ENCODE measurements around the gene PANK2.
A peak's percentile ranks its signal among the peaks of the same experiment; 100 is the strongest.
"Not testable (repeated sequence)": the region's sequence is repeated elsewhere in the genome, so short reads cannot be mapped to it uniquely, and the experiment has no call there.

Gene PANK2

DNA sequence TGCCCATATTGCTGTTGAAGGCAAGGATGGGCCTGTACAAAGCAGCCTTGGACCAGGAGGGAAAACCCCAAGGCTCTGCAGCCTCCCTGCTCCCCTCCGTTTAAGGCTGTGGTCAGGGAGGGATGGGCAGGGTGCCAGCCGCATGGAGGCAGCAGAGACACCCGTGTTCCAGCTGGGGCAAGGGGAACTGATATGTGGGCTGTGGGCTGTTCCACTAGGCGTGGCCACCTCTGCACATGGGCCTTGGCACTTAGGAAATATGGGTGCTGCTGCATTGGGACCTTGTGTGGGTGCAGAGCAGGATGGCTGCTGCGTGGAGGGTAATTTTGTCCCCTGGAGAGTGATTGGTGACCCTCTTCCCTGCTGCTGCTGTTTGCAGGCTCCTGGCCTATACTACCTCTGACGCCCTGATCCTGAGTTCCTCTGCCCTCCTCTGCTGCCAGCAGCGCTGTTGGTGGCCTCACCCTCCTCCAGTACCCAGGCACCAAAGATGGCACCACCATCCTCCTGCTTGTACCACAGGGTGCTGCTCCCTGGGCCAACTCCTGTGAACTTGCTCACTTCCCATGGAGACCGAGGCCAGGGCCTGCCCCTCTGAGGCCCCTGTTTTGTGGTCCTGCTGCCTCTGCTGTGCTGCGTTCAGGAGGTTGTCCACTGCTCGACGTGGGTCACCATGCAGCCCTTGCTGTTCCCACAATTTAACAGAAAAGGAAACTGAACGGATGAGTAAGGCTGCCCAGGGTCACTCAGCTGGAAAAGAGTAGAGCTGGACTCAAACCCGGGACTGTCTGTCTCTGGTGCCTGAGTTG, 35.3 kb downstream of the PANK2 start:
- intact Hi-C loops (cut with DNase I) = no loop called here
- peak in 4 of 10 donors; percentile 46 to 88 (median 53) for DNase-seq

DNA sequence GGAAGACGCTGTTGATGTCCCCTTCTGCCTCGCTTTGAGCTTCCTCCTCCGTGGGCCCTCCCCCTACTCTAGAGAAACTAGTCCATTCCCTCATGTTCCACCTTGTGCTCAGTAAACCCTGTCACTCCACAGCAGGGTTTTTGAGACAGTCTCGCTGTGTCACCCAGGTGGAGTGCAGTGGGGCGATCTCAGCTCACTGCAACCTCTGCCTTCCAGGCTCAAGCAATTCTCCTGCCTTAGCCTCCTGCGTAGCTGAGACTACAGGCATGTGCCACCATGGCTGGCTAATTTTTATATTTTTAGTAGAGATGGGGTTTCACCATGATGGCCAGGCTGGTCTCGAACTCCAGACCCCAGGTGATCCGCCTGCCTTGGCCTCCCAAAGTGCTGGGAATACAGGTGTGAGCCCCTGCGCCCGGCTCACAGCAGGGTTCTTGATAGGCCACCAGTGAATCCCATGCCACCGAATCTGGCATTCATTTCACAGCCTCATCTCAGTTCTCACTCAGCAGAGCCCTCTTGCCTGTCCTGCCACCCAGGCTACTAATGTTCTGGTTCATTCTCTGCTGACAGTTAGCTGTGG, 36.0 kb downstream of the PANK2 start:
- DNase-seq = no peak
- intact Hi-C loops (cut with DNase I) = no loop called here

DNA sequence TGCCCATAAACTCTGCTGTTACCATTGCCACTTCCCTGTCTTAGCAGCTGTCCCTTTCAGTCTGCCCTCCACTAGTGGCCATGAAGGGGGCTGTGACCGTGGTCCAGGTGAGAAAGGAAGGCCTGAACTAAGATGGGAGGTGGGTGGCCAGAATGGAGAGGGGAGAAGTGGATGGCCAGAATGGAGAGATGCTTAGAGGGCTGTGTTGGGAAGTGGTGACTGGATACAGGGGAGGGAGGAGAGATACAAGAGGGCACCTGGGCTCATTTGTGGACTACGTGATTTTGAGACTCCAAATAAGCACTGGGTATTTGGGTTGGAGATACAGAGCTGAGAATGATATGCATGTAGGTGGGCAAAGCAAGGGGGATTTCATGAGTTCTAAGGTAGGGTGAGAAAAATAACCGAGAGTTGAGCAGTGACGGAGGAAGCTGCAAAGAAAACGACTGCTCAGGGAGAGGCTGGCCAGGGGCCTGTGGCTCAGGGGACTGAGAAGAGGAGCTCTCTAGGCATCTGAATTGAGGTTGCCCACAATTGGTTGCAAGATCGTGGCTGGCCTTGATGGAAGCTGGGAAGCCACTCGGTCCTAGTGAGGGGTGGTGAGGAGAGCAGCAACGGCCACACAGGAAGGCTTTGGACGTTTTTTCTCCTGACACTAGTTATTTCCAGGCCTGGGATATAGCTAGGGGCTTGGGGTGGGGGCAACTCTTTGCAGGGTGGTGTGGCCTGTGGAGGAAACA, 36.9 kb downstream of the PANK2 start:
- DNase-seq = no peak
- intact Hi-C loops (cut with DNase I) = no loop called here

DNA sequence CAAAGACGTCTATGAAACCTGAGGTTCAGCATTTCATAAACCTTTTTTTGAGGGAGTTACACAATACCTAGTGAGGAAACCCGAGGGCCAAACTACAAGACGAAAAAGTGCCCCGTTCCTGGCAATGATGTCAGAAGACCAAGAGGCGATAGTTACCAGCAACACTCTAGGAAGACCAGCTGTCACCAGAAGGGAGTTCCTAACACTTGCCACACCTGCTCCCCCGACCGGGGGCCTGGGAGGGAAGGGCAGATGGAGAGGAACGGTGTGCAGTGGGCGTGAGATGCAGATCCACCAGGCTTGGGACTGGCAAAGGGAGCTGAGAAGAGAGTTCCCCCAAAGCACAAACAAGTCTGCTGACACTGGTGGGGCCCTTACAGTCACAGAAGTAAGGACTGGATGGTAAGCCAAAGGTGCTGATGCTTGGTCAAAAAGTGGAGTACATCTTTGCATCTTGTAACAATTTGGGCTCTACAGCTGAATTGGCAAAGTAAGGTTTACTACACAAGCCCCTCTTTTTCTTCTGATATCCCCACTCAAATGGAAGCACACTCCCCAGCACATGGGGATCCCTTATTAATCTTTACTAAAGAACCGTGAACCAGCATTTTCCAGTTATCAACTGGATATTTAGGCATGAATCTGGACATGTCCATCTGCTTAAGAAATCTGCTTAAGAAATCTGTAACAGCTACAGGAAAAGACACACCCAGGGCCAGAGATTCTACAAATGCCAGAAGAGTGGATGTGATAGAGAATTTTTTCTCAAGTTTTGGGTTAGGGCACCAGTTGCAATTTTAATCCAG, 38.5 kb downstream of the PANK2 start:
- DNase-seq = peak in 4 of 10 donors; percentile 48 to 91 (median 86)
- intact Hi-C loops (cut with DNase I) = no loop called here

DNA sequence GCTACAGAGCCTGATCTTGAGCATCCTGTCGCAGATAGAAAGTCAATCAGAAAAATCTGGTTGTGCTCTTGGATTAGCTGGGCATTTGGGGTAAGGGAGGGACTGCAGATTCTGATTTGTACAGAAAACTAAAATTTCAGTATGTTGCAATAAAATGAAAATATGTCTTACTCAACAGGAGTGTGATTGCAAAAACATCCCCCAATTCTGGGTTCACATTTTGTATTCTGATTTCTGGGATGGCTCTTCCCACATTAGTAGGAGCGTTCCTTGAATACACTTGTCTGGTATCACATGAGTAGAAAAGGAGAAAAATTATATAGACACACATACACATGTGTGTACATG, 40.5 kb downstream of the PANK2 start:
- DNase-seq = no peak
- intact Hi-C loops (cut with DNase I) = loop anchor here (5.0 kb wide), 1 partner anchor 42 kb away; the partner anchor contains the start of gene PANK2

DNA sequence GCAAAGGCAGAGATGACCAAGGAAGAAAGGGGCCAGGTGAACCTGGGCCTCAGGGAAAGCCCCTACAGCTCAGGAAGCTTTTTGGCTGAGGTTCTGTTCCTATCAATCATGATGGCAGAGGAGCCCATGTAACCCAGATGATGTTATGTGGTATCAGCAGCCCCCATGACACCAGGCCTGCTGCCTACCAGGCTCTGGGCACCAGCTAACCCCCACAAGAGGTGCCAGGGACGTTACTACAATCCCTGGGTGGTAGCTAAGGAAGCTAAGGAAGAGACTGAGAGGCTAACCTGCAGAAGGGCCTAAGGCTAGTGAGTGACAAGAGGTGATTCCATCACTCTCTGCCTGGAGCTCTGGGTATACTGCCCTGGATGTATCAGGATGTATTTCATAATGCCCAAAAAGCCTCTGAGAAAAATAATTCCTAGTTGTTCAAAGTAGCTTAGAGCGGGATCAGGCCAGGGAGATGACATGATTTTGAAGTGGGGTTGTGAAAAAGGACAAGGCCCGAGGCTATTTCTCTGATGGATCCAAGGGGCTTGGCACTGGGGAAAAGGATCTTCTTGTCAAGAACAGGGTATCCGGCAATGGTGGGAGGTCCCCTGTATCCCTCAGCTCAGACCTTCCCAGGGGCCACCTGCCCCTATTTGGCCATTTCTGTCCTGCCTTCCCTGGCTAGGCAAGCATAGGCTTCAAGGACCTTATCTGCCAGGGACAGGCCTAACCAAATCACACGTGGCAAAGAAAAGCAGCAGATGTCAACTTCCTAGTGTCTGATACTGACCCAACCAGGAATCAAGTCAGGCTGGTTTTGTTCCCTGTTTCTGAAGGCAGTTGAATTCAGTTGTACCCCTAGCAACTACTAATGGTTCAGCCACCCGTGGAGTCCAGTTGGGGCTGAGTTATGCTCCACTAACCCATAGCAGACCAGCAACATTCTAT, 41.3 kb downstream of the PANK2 start:
- intact Hi-C loops (cut with DNase I) = loop anchor here (5.0 kb wide), 1 partner anchor 43 kb away; the partner anchor contains the start of gene PANK2
- DNase-seq = no peak

DNA sequence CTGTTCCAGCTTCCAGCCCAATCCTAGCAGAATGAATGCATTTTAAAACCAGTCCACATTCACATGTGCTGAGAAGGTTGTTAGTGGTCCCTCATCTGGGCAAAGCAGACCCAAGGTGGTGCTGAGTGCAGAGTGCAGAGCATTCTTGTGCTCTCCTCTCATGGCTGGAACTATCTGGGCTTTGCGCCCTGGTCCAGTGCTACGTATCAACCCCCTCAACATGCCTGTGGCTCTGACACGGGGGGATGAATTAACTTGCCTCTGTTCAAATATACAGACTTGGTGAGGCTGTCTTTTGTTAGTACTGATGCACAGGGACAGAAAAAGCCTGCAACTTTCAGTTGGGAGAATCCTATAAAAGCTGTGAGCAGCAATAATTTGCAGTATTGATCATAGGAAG, 42.5 kb downstream of the PANK2 start:
- intact Hi-C loops (cut with DNase I) = loop anchor here (5.0 kb wide), 1 partner anchor 44 kb away; the partner anchor contains the start of gene PANK2
- DNase-seq = no peak

DNA sequence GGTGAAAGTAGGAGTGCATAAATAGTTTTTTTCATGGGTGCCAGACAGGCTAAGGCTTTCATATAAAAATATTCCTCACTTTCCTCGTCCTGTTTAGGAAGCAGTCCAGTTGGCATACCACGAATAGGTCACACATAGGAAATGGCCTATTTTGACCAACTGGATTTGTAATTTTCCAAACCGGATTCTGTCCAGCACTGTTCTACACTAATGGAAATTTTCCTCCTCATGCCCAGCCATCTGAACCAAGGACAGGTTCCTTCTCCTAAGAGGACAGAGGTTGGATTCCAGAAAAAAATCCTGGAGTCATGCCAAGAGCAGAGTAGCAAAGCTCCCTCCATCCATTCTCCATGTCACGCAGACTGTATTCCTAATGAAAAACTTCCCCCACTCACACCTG, 43.1 kb downstream of the PANK2 start:
- DNase-seq = no peak
- intact Hi-C loops (cut with DNase I) = loop anchor here (5.0 kb wide), 1 partner anchor 45 kb away; the partner anchor contains the start of gene PANK2

DNA sequence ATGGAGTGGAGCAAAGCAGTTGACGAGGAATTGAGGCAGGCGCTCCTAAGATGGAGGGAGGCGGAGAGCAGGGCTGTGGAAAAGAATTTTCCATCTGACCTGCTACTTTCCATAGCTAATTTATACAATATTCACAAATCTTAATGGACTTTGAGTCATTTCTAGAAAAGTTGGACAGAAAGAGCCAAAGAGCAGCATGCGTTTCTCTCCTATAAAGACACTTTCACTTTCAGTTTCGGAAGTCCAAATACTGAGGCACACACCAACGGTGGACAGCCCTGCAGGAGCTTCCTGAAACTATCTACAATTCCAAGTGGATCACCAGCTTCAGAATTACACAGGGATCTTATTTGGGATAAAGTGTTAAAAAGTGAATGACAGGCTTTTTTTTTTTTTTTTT, 43.5 kb downstream of the PANK2 start:
- intact Hi-C loops (cut with DNase I) = loop anchor here (5.0 kb wide), 1 partner anchor 45 kb away; the partner anchor contains the start of gene PANK2
- DNase-seq = no peak

DNA sequence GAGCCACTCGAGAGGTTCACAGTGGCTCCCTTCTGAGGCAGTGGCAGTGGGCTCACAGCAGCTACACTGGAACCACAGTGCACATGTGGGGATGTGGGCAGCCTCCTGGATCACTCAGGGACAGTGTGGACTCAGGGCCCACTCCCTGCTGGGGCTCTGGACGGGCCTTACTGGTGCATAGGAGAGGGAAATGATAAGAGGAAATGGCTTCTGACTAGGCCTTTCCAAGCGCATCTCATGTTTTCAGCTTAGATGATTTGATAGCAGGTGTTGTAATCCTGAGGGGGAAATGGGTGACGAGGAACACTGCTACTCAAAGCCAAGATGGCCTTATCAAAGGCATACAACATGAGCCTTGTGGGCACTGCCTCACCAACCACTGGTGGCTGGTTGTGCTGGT, 44.0 kb downstream of the PANK2 start:
- DNase-seq = no peak
- intact Hi-C loops (cut with DNase I) = loop anchor here (5.0 kb wide), 1 partner anchor 46 kb away; the partner anchor contains the start of gene PANK2

DNA sequence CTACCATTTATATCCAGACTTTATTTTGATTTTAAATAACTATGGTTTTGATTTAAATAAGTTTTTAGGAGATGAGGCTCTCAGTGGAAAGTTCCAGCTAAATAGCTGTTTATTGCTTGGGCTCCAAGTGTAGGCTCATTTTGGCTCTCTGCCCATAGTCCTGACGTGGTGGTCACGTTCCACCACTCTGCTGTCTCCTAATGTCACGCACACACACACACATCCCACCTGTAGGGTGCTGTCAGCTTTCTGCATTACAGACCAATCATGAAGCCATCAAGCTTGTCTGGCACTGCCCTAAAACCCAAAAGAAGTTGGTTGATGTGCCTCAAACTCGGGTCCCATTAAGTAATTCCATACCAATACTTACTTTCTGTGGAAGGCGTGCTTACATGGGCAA, 45.4 kb downstream of the PANK2 start:
- intact Hi-C loops (cut with DNase I) = loop anchor here (5.0 kb wide), 2 partner anchors 47 to 78 kb away; partner anchors contain the start of gene PANK2
- DNase-seq = no peak

DNA sequence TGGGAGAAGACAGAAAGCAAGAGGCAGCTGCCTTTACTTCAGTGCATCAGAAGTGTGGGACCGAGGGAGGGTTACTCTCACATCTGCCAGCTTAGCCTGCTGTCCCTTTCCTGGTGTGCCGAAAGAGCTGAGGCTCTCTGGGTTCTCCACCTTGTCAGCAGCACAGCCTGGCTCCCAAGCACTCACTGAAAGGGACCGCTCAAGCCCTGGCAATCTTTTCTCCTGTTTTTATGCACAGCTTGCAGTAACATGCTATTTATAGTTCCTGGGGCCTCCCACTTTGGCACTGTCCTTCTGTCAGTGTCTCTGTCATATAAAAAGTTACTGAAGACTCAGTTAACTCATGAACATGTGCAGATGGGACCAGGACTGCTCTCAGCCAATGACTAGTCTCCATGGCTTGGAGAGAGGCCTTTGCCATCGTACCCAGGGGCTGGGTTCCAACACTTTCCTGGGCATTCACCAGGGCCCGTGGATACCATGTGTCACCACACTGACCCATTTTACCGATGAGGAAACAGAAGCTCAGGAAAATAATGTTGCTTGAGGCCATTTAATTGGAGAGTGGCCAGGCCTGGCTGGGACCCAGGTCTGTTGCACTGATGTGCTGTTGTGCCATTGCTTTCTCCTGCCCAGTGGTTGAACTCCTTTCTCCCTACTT, 46.2 kb downstream of the PANK2 start:
- intact Hi-C loops (cut with DNase I) = loop anchor here (5.0 kb wide), 1 partner anchor 77 kb away; no protein-coding TSS in a partner anchor

DNA sequence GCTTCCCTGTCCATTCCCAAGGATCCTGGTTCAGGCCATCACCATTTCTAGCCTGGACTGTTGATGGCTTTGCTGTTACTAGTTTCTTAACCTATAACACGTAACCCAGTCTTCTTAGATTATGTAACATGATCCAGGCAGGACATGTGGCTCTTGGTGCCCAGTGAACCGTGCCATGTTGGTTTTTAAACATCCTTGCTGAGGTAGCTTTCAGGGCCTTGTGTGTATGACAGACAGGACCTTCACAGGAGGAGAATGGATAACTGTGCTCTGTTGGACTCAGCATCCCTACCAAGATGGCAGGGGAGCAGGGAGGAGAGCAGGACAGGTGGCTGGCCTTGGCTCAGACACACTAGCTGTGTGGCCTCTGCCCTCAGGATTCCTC, 46.8 kb downstream of the PANK2 start:
- intact Hi-C loops (cut with DNase I) = loop anchor here (5.0 kb wide), 1 partner anchor 76 kb away; no protein-coding TSS in a partner anchor
- DNase-seq = no peak

More for the DNA sequence above, 46.2 kb downstream of the PANK2 start:
- DNase-seq = peak in 4 of 10 donors; percentile 47 to 88 (median 72)

DNA sequence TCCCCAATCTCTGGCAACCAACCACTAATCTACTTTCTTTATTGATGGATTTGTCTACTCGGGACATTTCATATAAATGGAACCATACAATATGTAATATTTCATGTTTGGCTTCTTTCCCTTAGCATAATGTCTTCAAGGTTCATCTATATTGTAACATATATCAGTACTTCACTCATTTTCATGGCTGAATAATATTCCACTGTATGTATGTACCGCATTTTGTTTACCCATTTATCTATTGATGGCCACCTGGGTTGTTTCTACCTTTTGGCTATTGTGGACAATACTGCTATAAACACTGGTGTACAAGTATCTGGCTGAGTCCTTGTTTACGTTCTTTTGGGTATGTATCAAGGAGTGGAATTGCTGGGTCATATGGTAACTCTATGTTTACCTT, 48.4 kb downstream of the PANK2 start:
- intact Hi-C loops (cut with DNase I) = loop anchor here (5.0 kb wide), 1 partner anchor 75 kb away; no protein-coding TSS in a partner anchor
- no peak for DNase-seq

DNA sequence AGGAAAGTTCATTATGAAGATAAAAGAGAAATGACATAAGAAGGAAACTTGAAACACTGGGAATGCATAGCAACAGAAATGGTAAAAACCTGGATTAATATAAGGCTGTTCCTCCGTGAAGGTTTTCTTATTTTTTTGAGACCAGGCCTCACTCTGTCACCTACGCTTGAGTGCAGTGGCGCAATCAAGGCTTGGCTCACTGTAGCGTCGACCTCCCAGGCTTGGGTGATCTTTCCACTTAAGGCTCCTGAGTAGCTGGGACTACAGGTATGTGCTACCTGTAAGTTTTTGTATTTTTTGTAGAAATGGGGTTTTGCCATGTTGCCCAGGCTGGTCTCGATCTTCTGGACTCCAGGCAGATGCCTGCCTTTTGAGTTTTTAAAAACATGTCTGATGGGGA, 51.7 kb downstream of the PANK2 start:
- DNase-seq = no peak
- intact Hi-C loops (cut with DNase I) = no loop called here

DNA sequence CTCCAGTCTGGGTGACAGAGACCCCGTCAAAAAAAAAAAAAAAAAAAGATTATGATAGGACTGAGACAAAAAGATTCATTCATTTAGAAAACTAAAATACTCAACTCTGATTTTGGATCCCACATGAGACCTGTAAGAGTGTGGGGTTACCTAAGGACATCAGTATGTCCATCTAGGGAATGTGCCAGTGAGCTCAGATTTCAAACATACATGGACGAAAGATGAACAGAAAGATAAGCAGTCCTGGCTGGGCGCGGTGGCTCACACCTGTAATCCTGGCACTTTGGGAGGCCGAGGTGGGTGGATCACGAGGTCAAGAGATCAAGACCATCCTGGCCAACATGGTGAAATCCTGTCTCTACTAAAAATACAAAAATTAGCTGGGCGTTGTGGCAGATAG, 57.5 kb downstream of the PANK2 start:
- peak in 1 of 10 donors; percentile 33 for DNase-seq
- intact Hi-C loops (cut with DNase I) = not testable (repeated sequence)

DNA sequence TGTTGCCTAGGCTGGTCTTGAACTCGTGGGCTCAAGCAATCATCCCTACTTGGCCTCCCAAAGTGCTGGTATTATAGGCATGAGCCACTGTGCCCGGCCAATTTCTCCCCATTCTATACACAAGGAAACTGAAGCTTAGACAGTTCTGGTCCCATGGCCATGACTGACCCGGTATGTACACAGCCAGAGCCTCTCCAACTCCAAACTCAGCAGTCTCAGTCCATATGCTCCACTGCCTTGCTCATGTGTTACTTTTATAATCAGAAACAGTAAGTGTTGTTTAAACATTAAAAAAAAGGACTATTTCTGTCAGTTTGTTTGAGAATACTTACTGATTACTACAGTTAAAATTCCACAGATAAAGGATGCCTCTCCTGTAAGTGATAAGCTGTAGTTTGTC, 75.5 kb downstream of the PANK2 start:
- DNase-seq = no peak
- intact Hi-C loops (cut with DNase I) = no loop called here

DNA sequence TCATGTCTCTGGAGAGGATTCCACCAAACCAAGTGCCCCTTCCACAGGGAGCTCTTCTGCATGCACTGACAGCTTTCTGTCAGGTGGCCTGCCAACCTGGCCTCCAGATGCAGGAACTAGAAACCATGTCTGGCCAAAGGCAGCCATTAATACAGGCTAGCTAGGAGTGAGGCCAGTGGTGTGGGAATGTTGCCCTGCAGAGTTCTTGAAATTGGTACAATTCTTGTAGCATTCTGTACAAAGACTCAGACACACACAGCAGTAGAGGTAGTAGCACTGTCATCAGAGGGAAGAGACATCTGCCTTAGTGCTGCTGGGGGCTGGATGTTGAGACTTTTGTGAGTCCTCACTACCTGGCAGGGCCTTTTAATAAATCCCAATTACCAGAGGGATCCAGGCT, 77.4 kb downstream of the PANK2 start:
- intact Hi-C loops (cut with DNase I) = no loop called here
- DNase-seq = no peak

All from posterior cingulate gyrus (tissue), 11 donors.